H1 (cell line): ENCODE data around the gene DDHD1.

Experiments
- JUND ChIP-seq: IDR thresholded peaks from 2 replicates; pipeline ENCODE4 v1.6.1; 2011; ENCODE audit warnings: mild to moderate bottlenecking, improper control_type of control experiment, low read length
- POLR2A ChIP-seq, 2 experiments: IDR thresholded peaks; 1 replicate in 1 of 2; 2 replicates in 1 of 2; pipeline ENCODE4 v1.6.1; 2011; ENCODE audit warnings: low read depth in 2 of 2, low read length in 2 of 2, mild to moderate bottlenecking in 2 of 2; ENCODE audit errors: control extremely low read depth in 1 of 2
- TAF1 ChIP-seq: IDR thresholded peaks from 2 replicates; pipeline ENCODE4 v1.6.1; 2011; ENCODE audit warnings: mild to moderate bottlenecking, low read depth, low read length
- TF ChIP-seq, protein P1 (sequence below), 3 experiments: IDR thresholded peaks; 1 replicate in 2 of 3; 2 replicates in 1 of 3; pipeline versions ENCODE4 v1.5.1 to v1.6.1; 2011; ENCODE audit warnings: low read length in 3 of 3, mild to moderate bottlenecking in 3 of 3, inconsistent platforms in 2 of 3, low read depth in 1 of 3, moderate library complexity in 1 of 3; ENCODE audit not compliant: insufficient read depth in 1 of 3; ENCODE audit errors: control extremely low read depth in 1 of 3

DNA sequence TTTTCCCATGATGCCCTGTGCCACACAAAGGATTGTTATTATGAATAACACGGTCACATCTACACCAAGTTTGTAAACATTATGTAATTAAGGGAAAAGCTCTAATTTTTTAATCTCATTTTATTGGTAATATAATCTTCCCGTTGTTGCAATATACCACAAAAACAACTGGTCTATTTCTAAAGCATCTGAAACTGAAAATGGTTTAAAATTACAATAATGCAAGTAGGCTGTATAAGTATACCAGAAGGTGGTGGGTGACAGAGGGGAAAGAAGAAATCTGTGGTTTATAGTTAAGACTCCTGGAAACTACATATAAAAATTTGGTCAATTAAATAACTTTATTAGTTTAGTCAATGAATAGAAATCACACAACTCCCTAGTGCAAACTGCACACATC, 5.2 kb downstream of the DDHD1 start:
- TF ChIP-seq, protein P1, sequence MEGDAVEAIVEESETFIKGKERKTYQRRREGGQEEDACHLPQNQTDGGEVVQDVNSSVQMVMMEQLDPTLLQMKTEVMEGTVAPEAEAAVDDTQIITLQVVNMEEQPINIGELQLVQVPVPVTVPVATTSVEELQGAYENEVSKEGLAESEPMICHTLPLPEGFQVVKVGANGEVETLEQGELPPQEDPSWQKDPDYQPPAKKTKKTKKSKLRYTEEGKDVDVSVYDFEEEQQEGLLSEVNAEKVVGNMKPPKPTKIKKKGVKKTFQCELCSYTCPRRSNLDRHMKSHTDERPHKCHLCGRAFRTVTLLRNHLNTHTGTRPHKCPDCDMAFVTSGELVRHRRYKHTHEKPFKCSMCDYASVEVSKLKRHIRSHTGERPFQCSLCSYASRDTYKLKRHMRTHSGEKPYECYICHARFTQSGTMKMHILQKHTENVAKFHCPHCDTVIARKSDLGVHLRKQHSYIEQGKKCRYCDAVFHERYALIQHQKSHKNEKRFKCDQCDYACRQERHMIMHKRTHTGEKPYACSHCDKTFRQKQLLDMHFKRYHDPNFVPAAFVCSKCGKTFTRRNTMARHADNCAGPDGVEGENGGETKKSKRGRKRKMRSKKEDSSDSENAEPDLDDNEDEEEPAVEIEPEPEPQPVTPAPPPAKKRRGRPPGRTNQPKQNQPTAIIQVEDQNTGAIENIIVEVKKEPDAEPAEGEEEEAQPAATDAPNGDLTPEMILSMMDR (IDR thresholded peaks at IDR 0.05; ENCODE audit: control extremely low read depth in 1 of 3, insufficient read depth in 1 of 3, low read depth in 1 of 3, low read length in 3 of 3) = no peak
- TF ChIP-seq JUND (no peak), TAF1 (no peak), POLR2A (IDR thresholded peaks at IDR 0.05; ENCODE audit: control extremely low read depth in 1 of 2, low read depth in 2 of 2, low read length in 2 of 2) (no peak)
